Measurements from ENCODE around the gene TRIP10. TPM values are rescaled to one million over a fixed set of nuclear protein-coding genes. Genes with fewer than 3 reads are reported as not detected.
A peak's percentile ranks its signal among the peaks of the same experiment; 100 is the strongest.

The TRIP10 gene
- total and polyA plus RNA-seq, 4 donors: 3.4 to 9.9 (median 7.4) TPM

GRCh38 chr19:6737284-6737872 lies 2.1 kb upstream of the TRIP10 start, which contains the start of gene GPR108:
Gene GPR108 (minus strand): TSS chr19:6737580. CDS start chr19:6737576, 4 bp downstream.
- Histone ChIP-seq H3K9ac (ENCODE audit: low read depth in 1 of 2, low read length in 2 of 2) (peak within 1 kb of the TSS; percentile 79 to 85), H3K27me3 (ENCODE audit: control insufficient read depth in 4 of 4, insufficient read depth in 4 of 4, low read length in 3 of 4) (no peaks in the 10 kb centered on the region), H3K4me1 (ENCODE audit: control insufficient read depth in 4 of 4, insufficient read depth in 4 of 4, low read length in 3 of 4) (peaks cover 9 to 48% (median 34%) of the 10 kb centered on the region in 4 donors), H3K9me3 (ENCODE audit: control insufficient read depth in 4 of 4, low read length in 3 of 4) (no peaks in the 10 kb centered on the region), H3K36me3 (ENCODE audit: control insufficient read depth in 4 of 4, insufficient read depth in 3 of 4, low read depth in 1 of 4, low read length in 3 of 4) (peaks cover 0 to 5% (median 1%) of the 10 kb centered on the region in 4 donors), H3K27ac (ENCODE audit: low read depth in 1 of 2, low read length in 2 of 2) (peak within 1 kb of the TSS; percentile 94 to 96), H3K4me3 (ENCODE audit: low read depth in 1 of 3, low read length in 3 of 3) (peak within 1 kb of the TSS; percentile 79 to 92 (median 87))
- DNase-seq (ENCODE audit: low spot score): peak; percentile 97
- under 1% methylated on average over 55 of the region's 55 CpGs for WGBS
- TF ChIP-seq HNF4A (conservative IDR thresholded peaks at IDR 0.05): no peak
- TF ChIP-seq GABPA (IDR thresholded peaks at IDR 0.05 in 1 of 2, conservative IDR thresholded peaks at IDR 0.05 in 1 of 2): peak in 1 of 2 donors; percentile 88
- no peak for TF ChIP-seq FOXA2 (IDR thresholded peaks at IDR 0.05)
- TF ChIP-seq SP1 (IDR thresholded peaks at IDR 0.05): peak; percentile 95
- peak; percentile 15 for TF ChIP-seq CTCF (IDR thresholded peaks at IDR 0.05; ENCODE audit: low read depth, low read length, missing input control)
- no peak for TF ChIP-seq JUND (IDR thresholded peaks at IDR 0.05)
- TF ChIP-seq ATF3 (IDR thresholded peaks at IDR 0.05): peak; percentile 86
- TF ChIP-seq FOXA1 (IDR thresholded peaks at IDR 0.05): no peak
- TF ChIP-seq RAD21 (IDR thresholded peaks at IDR 0.05): no peak
- no peak for TF ChIP-seq YY1 (IDR thresholded peaks at IDR 0.05)

- Histone ChIP-seq H3K27ac (ENCODE audit: low read depth in 1 of 2, low read length in 2 of 2) (peak overlapping the region; percentile 71 to 87), H3K36me3 (ENCODE audit: control insufficient read depth in 4 of 4, insufficient read depth in 3 of 4, low read depth in 1 of 4, low read length in 3 of 4) (peaks cover 0 to 3% (median 0%) of the 10 kb centered on the region in 4 donors), H3K27me3 (ENCODE audit: control insufficient read depth in 4 of 4, insufficient read depth in 4 of 4, low read length in 3 of 4) (no peaks in the 10 kb centered on the region), H3K9me3 (ENCODE audit: control insufficient read depth in 4 of 4, low read length in 3 of 4) (no peaks in the 10 kb centered on the region), H3K4me1 (ENCODE audit: control insufficient read depth in 4 of 4, insufficient read depth in 4 of 4, low read length in 3 of 4) (peaks cover 9 to 48% (median 34%) of the 10 kb centered on the region in 4 donors), H3K9ac (ENCODE audit: low read depth in 1 of 2, low read length in 2 of 2) (peak overlapping the region; percentile 17 to 62), H3K4me3 (ENCODE audit: low read depth in 1 of 3, low read length in 3 of 3) (peak overlapping the region in 1 of 3 donors; percentile 36)
- peak; percentile 63 for DNase-seq (ENCODE audit: low spot score)
- 5% methylated on average over 13 of the region's 13 CpGs for WGBS
- peak; percentile 88 to 96 for TF ChIP-seq EGR1 (IDR thresholded peaks at IDR 0.05; ENCODE audit: low read depth in 2 of 2)
- no peak for TF ChIP-seq TAF1 (conservative IDR thresholded peaks at IDR 0.05)
- TF ChIP-seq RXRA (IDR thresholded peaks at IDR 0.05): peak; percentile 98 to 99
- peak; percentile 63 for TF ChIP-seq CTCF (IDR thresholded peaks at IDR 0.05; ENCODE audit: low read depth, low read length, missing input control)
- TF ChIP-seq NR2F2 (IDR thresholded peaks at IDR 0.05): peak; percentile 100
- TF ChIP-seq JUND (IDR thresholded peaks at IDR 0.05): peak in 1 of 2 donors; percentile 82
- peak; percentile 58 for TF ChIP-seq REST (IDR thresholded peaks at IDR 0.05)
- TF ChIP-seq GABPA (IDR thresholded peaks at IDR 0.05 in 1 of 2, conservative IDR thresholded peaks at IDR 0.05 in 1 of 2): peak; percentile 27 to 95
- peak; percentile 76 for TF ChIP-seq FOXA1 (IDR thresholded peaks at IDR 0.05)
- TF ChIP-seq FOXA2 (IDR thresholded peaks at IDR 0.05): peak; percentile 89
- TF ChIP-seq ATF3 (IDR thresholded peaks at IDR 0.05): peak; percentile 10
- peak; percentile 88 for TF ChIP-seq SP1 (IDR thresholded peaks at IDR 0.05)
- TF ChIP-seq ZBTB33 (IDR thresholded peaks at IDR 0.05): peak; percentile 71
- TF ChIP-seq HNF4A (conservative IDR thresholded peaks at IDR 0.05): peak; percentile 82 to 90
- peak; percentile 84 for TF ChIP-seq YY1 (IDR thresholded peaks at IDR 0.05)
- peak; percentile 75 for TF ChIP-seq MAX (IDR thresholded peaks at IDR 0.05)
Measured at GRCh38 chr19:6737873-6738786, 1.4 kb upstream of the TRIP10 start.
